ENCODE results near the gene KTN1. TPM values are rescaled to one million over a fixed set of nuclear protein-coding genes. Genes with fewer than 3 reads are reported as not detected.
A peak's percentile ranks its signal among the peaks of the same experiment; 100 is the strongest.

Gene KTN1
- total RNA-seq, 1 donor from 2014 or later: 191 TPM

DNA sequence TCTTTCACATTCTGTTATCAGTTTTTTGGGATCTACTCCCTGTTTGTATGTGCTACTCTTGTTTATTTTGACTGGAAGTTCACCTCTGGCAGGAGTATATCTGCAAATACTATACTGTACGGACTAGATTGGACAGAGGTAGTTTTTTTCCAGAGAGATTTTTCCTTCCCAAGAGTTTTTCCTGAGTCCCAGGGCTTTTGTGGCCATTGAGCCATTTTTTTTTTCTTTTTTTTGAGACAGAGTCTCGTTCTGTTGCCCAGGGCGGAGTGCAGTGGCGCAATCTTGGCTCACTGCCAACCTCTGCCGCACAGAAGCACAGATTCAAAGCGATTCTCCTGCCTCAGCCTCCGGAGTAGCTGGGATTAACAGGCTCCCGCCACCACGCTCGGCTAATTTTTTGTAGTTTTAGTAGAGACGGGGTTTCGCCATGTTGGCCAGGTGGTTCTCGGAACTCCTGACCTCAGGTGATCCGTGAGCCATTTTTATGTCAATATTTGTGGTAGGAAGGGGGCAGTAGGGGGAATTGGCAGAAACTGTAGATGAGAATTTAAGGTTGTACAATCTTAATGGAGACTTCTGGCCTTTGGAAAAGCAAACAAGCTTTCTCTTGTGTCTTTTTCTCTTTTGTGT, 19.4 kb downstream of the KTN1 start:
- Histone ChIP-seq H3K4me2 (no peak overlapping the region), H3K36me3 (no peaks in the 10 kb centered on the region), H3K4me1 (peaks cover 12% of the 10 kb centered on the region), H3K4me3 (no peak overlapping the region), H3F3A (ENCODE audit: low read depth) (peaks cover 18% of the 10 kb centered on the region), H3K27me3 (no peaks in the 10 kb centered on the region), H3K9me3 (ENCODE audit: low read depth) (no peaks in the 10 kb centered on the region), H4K20me1 (ENCODE audit: low read depth) (no peaks in the 10 kb centered on the region), H3K79me2 (ENCODE audit: low read depth) (peaks cover 100% of the 10 kb centered on the region), H2AFZ (replicated peaks) (no peak overlapping the region), H3K9ac (no peak overlapping the region), H3K27ac (no peak overlapping the region)
- H3K27me3 Mint-ChIP-seq (ENCODE audit: insufficient read depth, low read depth): no peaks in the 10 kb centered on the region
- H3K9me3 Mint-ChIP-seq: peaks cover 45% of the 10 kb centered on the region
- H3K4me3 Mint-ChIP-seq: no peak overlapping the region
- no peak for DNase-seq (ENCODE audit: low spot score)
- H3K27ac Mint-ChIP-seq: no peak overlapping the region
- H3K36me3 Mint-ChIP-seq: peaks cover 31% of the 10 kb centered on the region
- no peaks in the 10 kb centered on the region for H3K4me1 Mint-ChIP-seq
- TF ChIP-seq EZH2phosphoT487 (IDR thresholded peaks at IDR 0.05) (no peak), EZH2 (IDR thresholded peaks at IDR 0.05) (no peak)
- TF ChIP-seq, protein P1, sequence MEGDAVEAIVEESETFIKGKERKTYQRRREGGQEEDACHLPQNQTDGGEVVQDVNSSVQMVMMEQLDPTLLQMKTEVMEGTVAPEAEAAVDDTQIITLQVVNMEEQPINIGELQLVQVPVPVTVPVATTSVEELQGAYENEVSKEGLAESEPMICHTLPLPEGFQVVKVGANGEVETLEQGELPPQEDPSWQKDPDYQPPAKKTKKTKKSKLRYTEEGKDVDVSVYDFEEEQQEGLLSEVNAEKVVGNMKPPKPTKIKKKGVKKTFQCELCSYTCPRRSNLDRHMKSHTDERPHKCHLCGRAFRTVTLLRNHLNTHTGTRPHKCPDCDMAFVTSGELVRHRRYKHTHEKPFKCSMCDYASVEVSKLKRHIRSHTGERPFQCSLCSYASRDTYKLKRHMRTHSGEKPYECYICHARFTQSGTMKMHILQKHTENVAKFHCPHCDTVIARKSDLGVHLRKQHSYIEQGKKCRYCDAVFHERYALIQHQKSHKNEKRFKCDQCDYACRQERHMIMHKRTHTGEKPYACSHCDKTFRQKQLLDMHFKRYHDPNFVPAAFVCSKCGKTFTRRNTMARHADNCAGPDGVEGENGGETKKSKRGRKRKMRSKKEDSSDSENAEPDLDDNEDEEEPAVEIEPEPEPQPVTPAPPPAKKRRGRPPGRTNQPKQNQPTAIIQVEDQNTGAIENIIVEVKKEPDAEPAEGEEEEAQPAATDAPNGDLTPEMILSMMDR (IDR thresholded peaks at IDR 0.05): no peak

DNA sequence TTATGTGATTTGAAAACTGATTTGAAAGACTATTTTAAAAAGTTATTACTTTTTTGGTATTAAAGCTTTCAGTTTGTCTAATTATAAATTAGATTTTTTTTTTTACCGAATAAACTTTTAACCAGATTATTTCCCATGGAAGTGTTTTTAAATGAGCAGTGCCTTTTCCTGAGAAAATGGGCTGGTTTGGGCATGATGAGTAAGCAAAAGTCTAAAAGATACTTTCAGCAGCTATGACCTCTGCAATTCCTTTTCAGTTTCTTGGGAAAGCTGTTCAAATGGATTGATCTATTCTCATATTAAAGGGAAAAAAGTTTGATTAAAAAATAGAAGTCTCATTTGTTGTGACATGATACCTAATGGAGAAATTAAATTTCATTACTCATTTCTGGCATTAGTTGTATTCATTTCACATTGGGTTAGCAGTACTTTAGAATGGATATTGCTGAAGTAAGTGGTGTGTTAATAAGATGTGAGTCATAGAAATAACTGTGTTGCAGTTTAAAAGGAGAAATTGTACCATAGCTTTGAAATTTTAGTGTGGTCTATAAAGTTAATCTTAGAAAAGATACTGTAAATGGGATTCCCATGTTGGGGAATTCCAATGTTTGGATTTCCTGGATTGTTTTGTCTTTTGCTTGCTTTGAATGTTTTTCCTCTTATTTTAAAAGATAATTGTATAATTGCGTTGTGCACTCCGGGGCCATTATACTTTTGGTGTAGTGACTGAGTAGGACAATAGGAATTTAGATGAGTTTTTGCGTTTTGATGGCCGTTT, 21.0 kb downstream of the KTN1 start:
- Histone ChIP-seq H3K4me3 (no peak overlapping the region), H3F3A (ENCODE audit: low read depth) (peaks cover 18% of the 10 kb centered on the region), H3K79me2 (ENCODE audit: low read depth) (peaks cover 100% of the 10 kb centered on the region), H3K4me1 (peaks cover 19% of the 10 kb centered on the region), H3K4me2 (peak overlapping the region; percentile 20), H3K27me3 (no peaks in the 10 kb centered on the region), H3K9me3 (ENCODE audit: low read depth) (no peaks in the 10 kb centered on the region), H2AFZ (replicated peaks) (no peak overlapping the region), H3K27ac (no peak overlapping the region), H3K36me3 (no peaks in the 10 kb centered on the region), H4K20me1 (ENCODE audit: low read depth) (peaks cover 7% of the 10 kb centered on the region), H3K9ac (no peak overlapping the region)
- Mint-ChIP-seq H3K36me3 (peaks cover 24% of the 10 kb centered on the region), H3K27me3 (ENCODE audit: insufficient read depth, low read depth) (no peaks in the 10 kb centered on the region), H3K4me1 (no peaks in the 10 kb centered on the region), H3K9me3 (peaks cover 36% of the 10 kb centered on the region), H3K27ac (no peak overlapping the region), H3K4me3 (no peak overlapping the region)
- TF ChIP-seq, protein P1 (IDR thresholded peaks at IDR 0.05): no peak
- no peak for TF ChIP-seq EZH2 (IDR thresholded peaks at IDR 0.05)
- no peak for TF ChIP-seq EZH2phosphoT487 (IDR thresholded peaks at IDR 0.05)
- DNase-seq (ENCODE audit: low spot score): no peak

DNA sequence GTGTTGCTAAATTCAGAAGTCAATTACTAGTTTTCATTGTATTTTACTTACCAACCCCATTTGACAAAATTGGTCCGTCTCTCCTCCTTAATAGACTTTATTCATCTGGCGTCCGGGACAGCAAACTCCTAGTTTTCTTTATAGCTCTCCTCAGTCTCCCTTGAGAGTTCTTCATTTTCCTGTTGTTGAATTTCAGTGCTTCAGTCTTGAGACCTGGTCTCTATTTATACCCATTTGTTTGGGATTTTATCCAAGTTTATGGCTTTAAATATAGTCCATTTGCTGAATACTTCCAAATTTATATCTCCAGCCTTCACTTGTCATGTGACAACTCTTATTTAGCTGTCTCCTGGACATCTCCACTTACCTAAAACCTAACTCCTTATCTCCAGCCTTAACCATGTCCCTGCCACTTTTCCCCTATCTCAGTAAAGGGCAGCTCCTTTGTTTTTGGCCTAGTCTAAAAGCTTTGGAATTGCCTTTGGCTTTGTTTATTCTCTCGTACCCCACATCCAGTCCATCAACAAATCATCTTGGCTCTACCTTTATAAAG, 23.5 kb downstream of the KTN1 start:
- H3K27ac Mint-ChIP-seq: no peak overlapping the region
- H3K4me3 Mint-ChIP-seq: no peak overlapping the region
- Histone ChIP-seq H3K9ac (no peak overlapping the region), H3K79me2 (ENCODE audit: low read depth) (peaks cover 100% of the 10 kb centered on the region), H3K27me3 (no peaks in the 10 kb centered on the region), H4K20me1 (ENCODE audit: low read depth) (peaks cover 7% of the 10 kb centered on the region), H3K4me1 (peaks cover 37% of the 10 kb centered on the region), H3K36me3 (no peaks in the 10 kb centered on the region), H3K27ac (peak overlapping the region; percentile 49), H3K4me3 (no peak overlapping the region), H2AFZ (replicated peaks) (no peak overlapping the region), H3K4me2 (no peak overlapping the region), H3K9me3 (ENCODE audit: low read depth) (no peaks in the 10 kb centered on the region), H3F3A (ENCODE audit: low read depth) (peaks cover 18% of the 10 kb centered on the region)
- H3K4me1 Mint-ChIP-seq: no peaks in the 10 kb centered on the region
- DNase-seq (ENCODE audit: low spot score): no peak
- TF ChIP-seq, protein P1 (IDR thresholded peaks at IDR 0.05): no peak
- TF ChIP-seq EZH2phosphoT487 (IDR thresholded peaks at IDR 0.05): no peak
- TF ChIP-seq EZH2 (IDR thresholded peaks at IDR 0.05): no peak
- H3K27me3 Mint-ChIP-seq (ENCODE audit: insufficient read depth, low read depth): no peaks in the 10 kb centered on the region
- H3K9me3 Mint-ChIP-seq: peaks cover 19% of the 10 kb centered on the region
- peaks cover 19% of the 10 kb centered on the region for H3K36me3 Mint-ChIP-seq

All from neural progenitor cell (in vitro differentiated cells).